Stimulated activated CD4-positive, alpha-beta T cell treated with anti-CD3 and anti-CD28 coated beads, Interleukin-4, amount 100 ng/mL, for 48 hours (primary cell): ENCODE results near the gene ULK4.
"Not testable (repeated sequence)": the region's sequence is repeated elsewhere in the genome, so short reads cannot be mapped to it uniquely, and the experiment has no call there.

Source experiments
- DNase-seq, 2 donors: peaks; one replicate each; pipeline ENCODE4 v3.0.0-alpha.2; 2020; ENCODE audit warnings: low read depth in 2 of 2

Gene ULK4

GRCh38 chr3:41317298-41317697 is 644.6 kb downstream of the ULK4 start:
- DNase-seq: no peak

GRCh38 chr3:41315126-41315525 is 646.8 kb downstream of the ULK4 start:
- no peak for DNase-seq

GRCh38 chr3:41308119-41308518 is 653.8 kb downstream of the ULK4 start:
- no peak for DNase-seq

- no peak for DNase-seq
Observed at GRCh38 chr3:41307065-41307464, 654.8 kb downstream of the ULK4 start.

- DNase-seq: no peak
Observed at GRCh38 chr3:41304593-41304992, 657.3 kb downstream of the ULK4 start.

- no peak for DNase-seq
Observed at GRCh38 chr3:41302295-41302694, 659.6 kb downstream of the ULK4 start.

- DNase-seq: no peak
Observed at GRCh38 chr3:41301548-41301947, 660.4 kb downstream of the ULK4 start.

GRCh38 chr3:41299036-41299435 is 662.9 kb downstream of the ULK4 start:
- DNase-seq: no peak

- no peak for DNase-seq
Observed at GRCh38 chr3:41297750-41298149, 664.2 kb downstream of the ULK4 start.

- DNase-seq: no peak
Observed at GRCh38 chr3:41296556-41296955, 665.3 kb downstream of the ULK4 start.

- no peak for DNase-seq
Observed at GRCh38 chr3:41295740-41296139, 666.2 kb downstream of the ULK4 start.

GRCh38 chr3:41293169-41293681 is 668.7 kb downstream of the ULK4 start:
- DNase-seq: no peak

GRCh38 chr3:41290736-41291135 is 671.2 kb downstream of the ULK4 start:
- DNase-seq: no peak

- DNase-seq: no peak
Observed at GRCh38 chr3:41290306-41290705, 671.6 kb downstream of the ULK4 start.

- DNase-seq: no peak
Observed at GRCh38 chr3:41288785-41289184, 673.1 kb downstream of the ULK4 start.

- no peak for DNase-seq
Observed at GRCh38 chr3:41286305-41286704, 675.6 kb downstream of the ULK4 start.

GRCh38 chr3:41284934-41285333 is 677.0 kb downstream of the ULK4 start:
- DNase-seq: not testable (repeated sequence)

GRCh38 chr3:41277790-41278465 is 684.0 kb downstream of the ULK4 start:
- no peak for DNase-seq

- no peak for DNase-seq
Observed at GRCh38 chr3:41276191-41276590, 685.7 kb downstream of the ULK4 start.

- DNase-seq: no peak
Observed at GRCh38 chr3:41274944-41275668, 686.8 kb downstream of the ULK4 start.

GRCh38 chr3:41272667-41273066 is 689.2 kb downstream of the ULK4 start:
- no peak for DNase-seq

GRCh38 chr3:41267975-41268640 is 693.8 kb downstream of the ULK4 start:
- no peak for DNase-seq

- no peak for DNase-seq
Observed at GRCh38 chr3:41265823-41266273, 696.1 kb downstream of the ULK4 start.
